HCT116 (cell line): ENCODE measurements around the gene CELF2. TPM values are rescaled to one million over a fixed set of nuclear protein-coding genes. Genes with fewer than 3 reads are reported as not detected.

Experiments used
- ATAC-seq: fragments of 200-7000 bp; cut with Tn5 transposase; 2 replicates; pipeline ENCODE4 v1.9.1; 2020; ENCODE audit warnings: mild to moderate bottlenecking, moderate library complexity
- BruUV-seq: library from RNA; stranded (reverse); fragments of 400-500 nt; replicated peaks from 2 replicates; lab custom pipeline; 2021; lab: Mats Ljungman, UMichigan
- CTCF ChIA-PET: fragments of 300-600 bp; sonication (Branson Sonifier 250); formaldehyde crosslinking; loops from one replicate; lab custom pipeline; 2021; ENCODE audit warnings: antibody characterized with exemption; lab: Charles Lee
- POLR2A ChIA-PET: fragments of 300-600, 350-600 bp; sonication (Branson Sonifier 250); formaldehyde crosslinking; loops from one replicate; lab custom pipeline; 2021; ENCODE audit warnings: antibody characterized with exemption; lab: Charles Lee
- RAD21 ChIA-PET, 2 experiments: fragments of 300-600 bp; sonication (Branson Sonifier 250); formaldehyde crosslinking; loops; one replicate each; lab custom pipeline; 2023; ENCODE audit warnings: low total read pairs in 2 of 2; ENCODE audit not compliant: uncharacterized antibody in 2 of 2, unreplicated experiment in 2 of 2, low non-redundant PET in 1 of 2; lab: Charles Lee
- DNase-seq: peaks from one replicate; pipeline ENCODE4 v3.0.0-alpha.2; 2010; ENCODE audit warnings: low read depth, low spot score
- H2AFZ ChIP-seq: fragments of 200-600 bp; shearing (Covaris generic), sonication (generic); 2 replicates; pipeline ENCODE4 v1.6.1; 2017; ENCODE audit warnings: low read depth, mixed run types, mixed read lengths, antibody characterized with exemption, low read length; ENCODE audit not compliant: poor library complexity, severe bottlenecking
- H3K27ac ChIP-seq: 2 replicates; pipeline ENCODE4 v1.5.1; 2012; ENCODE audit warnings: low read depth, low read length
- H3K27me3 ChIP-seq: fragments of 200-600 bp; sonication (generic); 2 replicates; pipeline ENCODE4 v1.6.1; 2016; ENCODE audit warnings: mixed run types, low read length, mixed read lengths; ENCODE audit not compliant: insufficient read depth
- H3K36me3 ChIP-seq, 2 experiments: fragments of 200-500 bp in 1 of 2; fragments of 200-600 bp in 1 of 2; sonication (Bioruptor generic) in 1 of 2; sonication (generic) in 1 of 2; 2 replicates each; pipeline versions ENCODE4 v1.5.1 to v1.6.1; 2014 to 2016; ENCODE audit warnings: low read length in 2 of 2, inconsistent platforms in 1 of 2, mixed read lengths in 1 of 2, mixed run types in 1 of 2; ENCODE audit not compliant: insufficient read depth in 2 of 2, control insufficient read depth in 1 of 2
- H3K4me1 ChIP-seq, 2 experiments: fragments of 200-600 bp in 1 of 2; sonication (generic) in 1 of 2; 2 replicates each; pipeline versions ENCODE4 v1.5.1 to v1.6.1; 2012 to 2017; ENCODE audit warnings: low read length in 2 of 2, inconsistent platforms in 1 of 2, mild to moderate bottlenecking in 1 of 2, mixed read lengths in 1 of 2, mixed run types in 1 of 2, moderate library complexity in 1 of 2; ENCODE audit not compliant: insufficient read depth in 2 of 2, control insufficient read depth in 1 of 2
- H3K4me2 ChIP-seq: fragments of 200-600 bp; sonication (generic); 2 replicates; pipeline ENCODE4 v1.6.1; 2017; ENCODE audit warnings: mixed run types, low read length, mixed read lengths
- H3K4me3 ChIP-seq, 2 experiments: fragments of 200-600 bp in 1 of 2; sonication (generic) in 1 of 2; replicated peaks in 1 of 2; 2 replicates each; pipeline ENCODE4 v1.5.1; 2011 to 2016; ENCODE audit warnings: low read length in 2 of 2, control low read depth in 1 of 2, low read depth in 1 of 2, mild to moderate bottlenecking in 1 of 2, mixed read lengths in 1 of 2, mixed run types in 1 of 2
- H3K79me2 ChIP-seq: fragments of 200-600 bp; sonication (generic); 2 replicates; pipeline ENCODE4 v1.6.1; 2017; ENCODE audit warnings: mild to moderate bottlenecking, mixed run types, low read length, moderate library complexity, mixed read lengths; ENCODE audit not compliant: insufficient read depth
- H3K9ac ChIP-seq: fragments of 200-600 bp; sonication (generic); 2 replicates; pipeline ENCODE4 v1.6.1; 2016; ENCODE audit warnings: low read length, mixed read lengths
- H3K9me2 ChIP-seq: fragments of 200-600 bp; sonication (generic), shearing (Covaris generic); 2 replicates; pipeline ENCODE4 v1.6.1; 2017; ENCODE audit warnings: mixed run types, mild to moderate bottlenecking, moderate library complexity; ENCODE audit not compliant: insufficient read depth
- H3K9me3 ChIP-seq, 2 experiments: fragments of 200-500 bp in 1 of 2; fragments of 200-600 bp in 1 of 2; sonication (Bioruptor generic) in 1 of 2; sonication (generic) in 1 of 2; 2 replicates each; pipeline ENCODE4 v1.6.1; 2014 to 2017; ENCODE audit warnings: low read length in 2 of 2, mixed read lengths in 2 of 2, inconsistent platforms in 1 of 2, low read depth in 1 of 2, mild to moderate bottlenecking in 1 of 2, mixed run types in 1 of 2, moderate library complexity in 1 of 2; ENCODE audit not compliant: control insufficient read depth in 1 of 2, insufficient read depth in 1 of 2
- H4K20me1 ChIP-seq: fragments of 200-600 bp; sonication (generic), shearing (Covaris generic); 2 replicates; pipeline ENCODE4 v1.6.1; 2017; ENCODE audit warnings: mixed run types, mild to moderate bottlenecking, moderate library complexity; ENCODE audit not compliant: insufficient read depth
- CEBPB ChIP-seq: IDR thresholded peaks from 2 replicates; pipeline ENCODE4 v1.6.1; 2012; ENCODE audit warnings: low read depth
- CTCF ChIP-seq, 3 experiments: fragments of 200-600 bp in 1 of 3; sonication (generic) in 1 of 3; IDR thresholded peaks in 2 of 3; conservative IDR thresholded peaks in 1 of 3; 2 replicates each; pipeline ENCODE4 v1.5.1; 2012 to 2017; ENCODE audit warnings: low read depth in 2 of 3, low read length in 2 of 3, antibody characterized with exemption in 1 of 3, borderline replicate concordance in 1 of 3, control low read depth in 1 of 3, mild to moderate bottlenecking in 1 of 3, mixed read lengths in 1 of 3, mixed run types in 1 of 3, moderate library complexity in 1 of 3; ENCODE audit not compliant: insufficient read depth in 1 of 3
- EGR1 ChIP-seq: IDR thresholded peaks from 2 replicates; pipeline ENCODE4 v1.6.1; 2012; ENCODE audit warnings: low read depth
- ELF1 ChIP-seq: IDR thresholded peaks from 2 replicates; pipeline ENCODE4 v1.6.1; 2012; ENCODE audit warnings: low read depth, borderline replicate concordance
- EZH2 ChIP-seq: fragments of 200-600 bp; sonication (generic); IDR thresholded peaks from 2 replicates; pipeline ENCODE4 v1.6.1; 2017; ENCODE audit warnings: antibody characterized with exemption, mixed run types
- EZH2phosphoT487 ChIP-seq: fragments of 200-600 bp; IDR thresholded peaks from 2 replicates; pipeline ENCODE4 v1.6.1; 2018; ENCODE audit warnings: antibody characterized with exemption, borderline replicate concordance
- JUND ChIP-seq: IDR thresholded peaks from 2 replicates; pipeline ENCODE4 v1.6.1; 2012
- RAD21 ChIP-seq: IDR thresholded peaks from 2 replicates; pipeline ENCODE4 v1.6.1; 2012; ENCODE audit warnings: low read depth, mild to moderate bottlenecking
- SRF ChIP-seq: IDR thresholded peaks from 2 replicates; pipeline ENCODE4 v1.6.1; 2012; ENCODE audit warnings: low read depth
- TCF7L2 ChIP-seq: IDR thresholded peaks from 2 replicates; pipeline ENCODE4 v1.7.0; 2011; ENCODE audit warnings: borderline replicate concordance, inconsistent platforms; ENCODE audit not compliant: insufficient read depth, insufficient read length; ENCODE audit errors: extremely low read depth
- YY1 ChIP-seq: IDR thresholded peaks from 2 replicates; pipeline ENCODE4 v1.6.1; 2011; ENCODE audit warnings: low read length, low read depth, moderate library complexity, mild to moderate bottlenecking; ENCODE audit not compliant: insufficient replicate concordance; ENCODE audit errors: extremely low read depth
- ZFX ChIP-seq: fragments of 450-650 bp; IDR thresholded peaks from 2 replicates; pipeline ENCODE4 v1.6.1; 2017
- ZNF274 ChIP-seq: fragments of 200-500 bp; sonication (Bioruptor generic); IDR thresholded peaks from 2 replicates; pipeline ENCODE4 v1.6.1; 2014; ENCODE audit warnings: mild to moderate bottlenecking, low read depth, low read length, inconsistent platforms
- intact Hi-C: fragments of 100-400 bp; cut with micrococcal nuclease; formaldehyde crosslinking; loops from 2 replicates; pipeline ENCODE4 v1.10.0; 2022
- total RNA-seq: library from RNA; stranded (reverse); gene quantifications from one replicate; pipeline ENCODE4 v1.2.1, GENCODE V29; 2021; ENCODE audit not compliant: unreplicated experiment
- TF ChIP-seq, protein P1 (sequence below): IDR thresholded peaks from 2 replicates; pipeline ENCODE4 v1.6.1; 2011; ENCODE audit warnings: mild to moderate bottlenecking, low read length, moderate library complexity; ENCODE audit not compliant: insufficient replicate concordance; ENCODE audit errors: extremely low read depth
- TF ChIP-seq, protein P2 (sequence below): IDR thresholded peaks from 2 replicates; pipeline ENCODE4 v1.6.1; 2012; ENCODE audit warnings: low read depth

Gene CELF2
- total RNA-seq, 1 experiment from 2014 or later: 0.66 TPM

GRCh38 chr10:11167233-11167966 lies 149.7 kb downstream of the CELF2 start:
- Histone ChIP-seq H3K79me2 (no peaks in the 10 kb centered on the region), H3K9ac (no peak overlapping the region)
- POLR2A ChIA-PET: no interaction called here

More at GRCh38 chr10:11167233-11167966, 149.7 kb downstream of the CELF2 start:
- no peaks in the 10 kb centered on the region for H4K20me1 ChIP-seq
- CTCF ChIA-PET: no interaction called here
- DNase-seq: no peak
- H3K9me2 ChIP-seq: no peaks in the 10 kb centered on the region
- no peak overlapping the region for H3K4me3 ChIP-seq
- intact Hi-C loops: no loop called here
- no peak overlapping the region for H3K4me2 ChIP-seq
- no peak for TF ChIP-seq CEBPB
- no peak for TF ChIP-seq JUND
- TF ChIP-seq EZH2phosphoT487: no peak
- no peak for TF ChIP-seq TCF7L2
- no peak for TF ChIP-seq ZFX
- no peak for TF ChIP-seq RAD21
- TF ChIP-seq EGR1: no peak
- no peak for TF ChIP-seq CTCF (IDR thresholded peaks at IDR 0.05 in 2 of 3, conservative IDR thresholded peaks at IDR 0.05 in 1 of 3; ENCODE audit: borderline replicate concordance in 1 of 3, insufficient read depth in 1 of 3, low read depth in 2 of 3, low read length in 2 of 3)
- TF ChIP-seq YY1: no peak
- no peak for TF ChIP-seq ELF1
- no peak for TF ChIP-seq SRF
- no peak for TF ChIP-seq ZNF274
- TF ChIP-seq, protein P1, sequence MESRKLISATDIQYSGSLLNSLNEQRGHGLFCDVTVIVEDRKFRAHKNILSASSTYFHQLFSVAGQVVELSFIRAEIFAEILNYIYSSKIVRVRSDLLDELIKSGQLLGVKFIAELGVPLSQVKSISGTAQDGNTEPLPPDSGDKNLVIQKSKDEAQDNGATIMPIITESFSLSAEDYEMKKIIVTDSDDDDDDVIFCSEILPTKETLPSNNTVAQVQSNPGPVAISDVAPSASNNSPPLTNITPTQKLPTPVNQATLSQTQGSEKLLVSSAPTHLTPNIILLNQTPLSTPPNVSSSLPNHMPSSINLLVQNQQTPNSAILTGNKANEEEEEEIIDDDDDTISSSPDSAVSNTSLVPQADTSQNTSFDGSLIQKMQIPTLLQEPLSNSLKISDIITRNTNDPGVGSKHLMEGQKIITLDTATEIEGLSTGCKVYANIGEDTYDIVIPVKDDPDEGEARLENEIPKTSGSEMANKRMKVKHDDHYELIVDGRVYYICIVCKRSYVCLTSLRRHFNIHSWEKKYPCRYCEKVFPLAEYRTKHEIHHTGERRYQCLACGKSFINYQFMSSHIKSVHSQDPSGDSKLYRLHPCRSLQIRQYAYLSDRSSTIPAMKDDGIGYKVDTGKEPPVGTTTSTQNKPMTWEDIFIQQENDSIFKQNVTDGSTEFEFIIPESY: no peak
- TF ChIP-seq, protein P2, sequence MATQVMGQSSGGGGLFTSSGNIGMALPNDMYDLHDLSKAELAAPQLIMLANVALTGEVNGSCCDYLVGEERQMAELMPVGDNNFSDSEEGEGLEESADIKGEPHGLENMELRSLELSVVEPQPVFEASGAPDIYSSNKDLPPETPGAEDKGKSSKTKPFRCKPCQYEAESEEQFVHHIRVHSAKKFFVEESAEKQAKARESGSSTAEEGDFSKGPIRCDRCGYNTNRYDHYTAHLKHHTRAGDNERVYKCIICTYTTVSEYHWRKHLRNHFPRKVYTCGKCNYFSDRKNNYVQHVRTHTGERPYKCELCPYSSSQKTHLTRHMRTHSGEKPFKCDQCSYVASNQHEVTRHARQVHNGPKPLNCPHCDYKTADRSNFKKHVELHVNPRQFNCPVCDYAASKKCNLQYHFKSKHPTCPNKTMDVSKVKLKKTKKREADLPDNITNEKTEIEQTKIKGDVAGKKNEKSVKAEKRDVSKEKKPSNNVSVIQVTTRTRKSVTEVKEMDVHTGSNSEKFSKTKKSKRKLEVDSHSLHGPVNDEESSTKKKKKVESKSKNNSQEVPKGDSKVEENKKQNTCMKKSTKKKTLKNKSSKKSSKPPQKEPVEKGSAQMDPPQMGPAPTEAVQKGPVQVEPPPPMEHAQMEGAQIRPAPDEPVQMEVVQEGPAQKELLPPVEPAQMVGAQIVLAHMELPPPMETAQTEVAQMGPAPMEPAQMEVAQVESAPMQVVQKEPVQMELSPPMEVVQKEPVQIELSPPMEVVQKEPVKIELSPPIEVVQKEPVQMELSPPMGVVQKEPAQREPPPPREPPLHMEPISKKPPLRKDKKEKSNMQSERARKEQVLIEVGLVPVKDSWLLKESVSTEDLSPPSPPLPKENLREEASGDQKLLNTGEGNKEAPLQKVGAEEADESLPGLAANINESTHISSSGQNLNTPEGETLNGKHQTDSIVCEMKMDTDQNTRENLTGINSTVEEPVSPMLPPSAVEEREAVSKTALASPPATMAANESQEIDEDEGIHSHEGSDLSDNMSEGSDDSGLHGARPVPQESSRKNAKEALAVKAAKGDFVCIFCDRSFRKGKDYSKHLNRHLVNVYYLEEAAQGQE: no peak
- no peak for TF ChIP-seq EZH2
- TF ChIP-seq, all 23 proteins: peak for 0
- Histone ChIP-seq H3K36me3 (no peaks in the 10 kb centered on the region), H3K27ac (no peak overlapping the region), H2AFZ (no peak overlapping the region), H3K9me3 (no peaks in the 10 kb centered on the region), H3K4me1 (no peaks in the 10 kb centered on the region), H3K27me3 (peaks cover 10% of the 10 kb centered on the region; the same call in 1 of the 2 replicates)
- RAD21 ChIA-PET: no interaction called here
- ATAC-seq: no peak
- no TSS peak for BruUV-seq
